Type B pancreatic cell (in vitro differentiated cells): ENCODE data around the gene SLC29A3. TPM values are rescaled to one million over a fixed set of nuclear protein-coding genes. Genes with fewer than 3 reads are reported as not detected.

Source experiments
- DNase-seq: peaks from one replicate; pipeline ENCODE4 v3.0.0; 2021; ENCODE audit warnings: mixed read lengths; ENCODE audit not compliant: unreplicated experiment; ENCODE audit errors: extremely low spot score
- H3K27ac Mint-ChIP-seq: 2 replicates; pipeline ENCODE4 v1.8.0; 2021; ENCODE audit warnings: mild to moderate bottlenecking, mixed read lengths
- H3K27me3 Mint-ChIP-seq: 2 replicates; pipeline ENCODE4 v1.8.0; 2021; ENCODE audit warnings: mixed read lengths
- H3K36me3 Mint-ChIP-seq: 2 replicates; pipeline ENCODE4 v1.8.0; 2021; ENCODE audit warnings: mixed read lengths
- H3K4me1 Mint-ChIP-seq: one replicate; pipeline ENCODE4 v1.8.0; 2021; ENCODE audit warnings: mixed read lengths; ENCODE audit not compliant: unreplicated experiment
- H3K4me3 Mint-ChIP-seq: 2 replicates; pipeline ENCODE4 v1.8.0; 2021; ENCODE audit warnings: mild to moderate bottlenecking, mixed read lengths
- H3K9me3 Mint-ChIP-seq: 2 replicates; pipeline ENCODE4 v1.8.0; 2021; ENCODE audit warnings: mixed read lengths
- total RNA-seq: library from RNA; stranded (reverse); gene quantifications from 2 replicates; pipeline ENCODE4 v1.2.1, GENCODE V29; 2021; ENCODE audit warnings: low replicate concordance
- TF ChIP-seq, protein P1 (sequence below): fragments of 200-600 bp; sonication (generic); conservative IDR thresholded peaks from 2 replicates; pipeline ENCODE4 v1.5.0; 2021; ENCODE audit warnings: antibody characterized with exemption, mild to moderate bottlenecking

The SLC29A3 gene
- total RNA-seq, 1 donor from 2014 or later: 8.8 TPM

DNA sequence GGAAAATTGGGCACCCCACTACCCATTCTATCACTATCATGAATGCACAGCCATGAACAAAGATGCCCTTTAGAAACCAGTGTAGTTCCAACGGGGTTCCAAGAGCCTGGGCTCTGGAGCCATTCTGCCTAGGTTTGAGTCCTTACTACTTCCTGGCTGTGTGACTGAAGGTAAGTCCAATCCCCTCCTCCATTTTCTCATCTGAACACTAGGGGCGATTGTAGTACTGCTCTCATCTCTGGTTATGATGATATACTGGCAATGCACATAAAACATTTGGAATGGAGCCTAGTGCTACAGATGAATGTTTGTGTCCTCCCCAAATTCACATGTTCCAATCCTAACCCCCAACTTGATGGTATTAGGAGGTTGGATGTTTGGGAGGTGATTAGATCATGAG lies 49.6 kb downstream of the SLC29A3 start:
- no peak for DNase-seq
- no peak overlapping the region for H3K27ac Mint-ChIP-seq
- no peak overlapping the region for H3K4me3 Mint-ChIP-seq
- TF ChIP-seq, protein P1, sequence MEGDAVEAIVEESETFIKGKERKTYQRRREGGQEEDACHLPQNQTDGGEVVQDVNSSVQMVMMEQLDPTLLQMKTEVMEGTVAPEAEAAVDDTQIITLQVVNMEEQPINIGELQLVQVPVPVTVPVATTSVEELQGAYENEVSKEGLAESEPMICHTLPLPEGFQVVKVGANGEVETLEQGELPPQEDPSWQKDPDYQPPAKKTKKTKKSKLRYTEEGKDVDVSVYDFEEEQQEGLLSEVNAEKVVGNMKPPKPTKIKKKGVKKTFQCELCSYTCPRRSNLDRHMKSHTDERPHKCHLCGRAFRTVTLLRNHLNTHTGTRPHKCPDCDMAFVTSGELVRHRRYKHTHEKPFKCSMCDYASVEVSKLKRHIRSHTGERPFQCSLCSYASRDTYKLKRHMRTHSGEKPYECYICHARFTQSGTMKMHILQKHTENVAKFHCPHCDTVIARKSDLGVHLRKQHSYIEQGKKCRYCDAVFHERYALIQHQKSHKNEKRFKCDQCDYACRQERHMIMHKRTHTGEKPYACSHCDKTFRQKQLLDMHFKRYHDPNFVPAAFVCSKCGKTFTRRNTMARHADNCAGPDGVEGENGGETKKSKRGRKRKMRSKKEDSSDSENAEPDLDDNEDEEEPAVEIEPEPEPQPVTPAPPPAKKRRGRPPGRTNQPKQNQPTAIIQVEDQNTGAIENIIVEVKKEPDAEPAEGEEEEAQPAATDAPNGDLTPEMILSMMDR: peak; percentile 34
- H3K36me3 Mint-ChIP-seq: no peaks in the 10 kb centered on the region
- H3K4me1 Mint-ChIP-seq: no peaks in the 10 kb centered on the region
- H3K9me3 Mint-ChIP-seq: no peaks in the 10 kb centered on the region
- H3K27me3 Mint-ChIP-seq: peaks cover 11% of the 10 kb centered on the region

DNA sequence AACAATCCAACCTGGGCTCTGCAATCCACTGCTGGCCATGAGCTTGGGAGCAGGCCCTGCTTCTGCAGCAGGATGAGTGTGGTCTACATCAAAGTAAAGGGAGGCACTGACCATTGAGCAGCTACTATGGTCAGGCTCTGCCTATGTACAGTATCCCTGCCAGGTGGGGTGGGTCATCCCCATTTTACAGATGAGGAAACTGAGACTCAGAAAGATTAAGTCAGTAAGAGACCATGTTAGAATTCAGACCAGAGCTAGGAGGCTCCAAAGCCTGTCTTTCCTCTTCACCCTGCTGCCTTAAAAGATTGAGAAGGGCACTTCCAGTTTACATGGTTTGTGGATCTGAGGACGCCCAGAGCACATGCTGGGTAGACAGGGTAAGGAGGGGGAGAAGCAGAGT lies 50.5 kb downstream of the SLC29A3 start:
- TF ChIP-seq, protein P1: no peak
- Mint-ChIP-seq H3K9me3 (no peaks in the 10 kb centered on the region), H3K4me3 (no peak overlapping the region), H3K4me1 (no peaks in the 10 kb centered on the region), H3K27ac (no peak overlapping the region), H3K36me3 (no peaks in the 10 kb centered on the region), H3K27me3 (peaks cover 11% of the 10 kb centered on the region)
- no peak for DNase-seq

DNA sequence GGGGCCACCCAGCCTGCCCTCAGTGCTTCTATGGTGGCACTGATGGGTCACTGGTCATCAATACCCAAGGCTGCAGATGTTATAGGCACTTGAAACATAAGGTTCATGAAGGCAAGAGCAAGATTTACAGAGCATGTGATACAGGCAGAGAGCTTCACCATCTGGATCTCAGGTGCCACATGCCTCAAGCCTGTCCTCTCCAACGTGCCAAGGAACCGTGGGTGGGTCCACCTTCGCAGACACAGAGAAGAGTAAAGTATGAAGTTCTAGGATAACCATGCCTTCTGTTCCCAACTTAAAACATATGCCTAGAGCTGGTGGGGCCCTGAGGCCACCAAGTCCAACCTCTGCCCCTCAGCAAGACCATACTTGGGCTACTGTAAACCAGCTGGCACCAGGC lies 51.0 kb downstream of the SLC29A3 start:
- Mint-ChIP-seq H3K9me3 (no peaks in the 10 kb centered on the region), H3K36me3 (no peaks in the 10 kb centered on the region), H3K27me3 (peaks cover 15% of the 10 kb centered on the region), H3K4me3 (no peak overlapping the region), H3K27ac (no peak overlapping the region), H3K4me1 (no peaks in the 10 kb centered on the region)
- DNase-seq: no peak
- TF ChIP-seq, protein P1: no peak

DNA sequence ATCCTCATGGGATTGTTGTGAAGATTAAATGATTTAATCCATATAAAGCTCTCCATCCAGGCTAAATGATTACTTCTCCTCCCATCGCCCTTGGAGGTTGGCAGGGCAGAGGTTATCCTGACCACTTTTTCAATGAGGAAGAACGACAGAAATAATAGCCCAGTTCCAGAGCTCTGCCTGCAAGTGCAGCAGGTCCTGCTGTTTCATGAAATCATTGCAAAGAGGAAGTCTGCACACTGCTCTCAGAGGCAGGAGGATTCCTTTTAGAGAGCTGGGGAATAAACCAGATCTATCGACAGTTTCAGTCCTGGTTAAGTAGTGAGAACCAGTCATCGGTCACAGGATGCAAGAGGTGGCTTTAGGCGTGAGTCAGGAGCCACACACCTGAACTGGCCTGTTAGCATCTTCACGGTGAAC lies 52.7 kb downstream of the SLC29A3 start:
- TF ChIP-seq, protein P1: no peak
- peaks cover 15% of the 10 kb centered on the region for H3K27me3 Mint-ChIP-seq
- no peak overlapping the region for H3K4me3 Mint-ChIP-seq
- DNase-seq: no peak
- no peaks in the 10 kb centered on the region for H3K36me3 Mint-ChIP-seq
- H3K4me1 Mint-ChIP-seq: peaks cover 4% of the 10 kb centered on the region
- no peak overlapping the region for H3K27ac Mint-ChIP-seq
- no peaks in the 10 kb centered on the region for H3K9me3 Mint-ChIP-seq

DNA sequence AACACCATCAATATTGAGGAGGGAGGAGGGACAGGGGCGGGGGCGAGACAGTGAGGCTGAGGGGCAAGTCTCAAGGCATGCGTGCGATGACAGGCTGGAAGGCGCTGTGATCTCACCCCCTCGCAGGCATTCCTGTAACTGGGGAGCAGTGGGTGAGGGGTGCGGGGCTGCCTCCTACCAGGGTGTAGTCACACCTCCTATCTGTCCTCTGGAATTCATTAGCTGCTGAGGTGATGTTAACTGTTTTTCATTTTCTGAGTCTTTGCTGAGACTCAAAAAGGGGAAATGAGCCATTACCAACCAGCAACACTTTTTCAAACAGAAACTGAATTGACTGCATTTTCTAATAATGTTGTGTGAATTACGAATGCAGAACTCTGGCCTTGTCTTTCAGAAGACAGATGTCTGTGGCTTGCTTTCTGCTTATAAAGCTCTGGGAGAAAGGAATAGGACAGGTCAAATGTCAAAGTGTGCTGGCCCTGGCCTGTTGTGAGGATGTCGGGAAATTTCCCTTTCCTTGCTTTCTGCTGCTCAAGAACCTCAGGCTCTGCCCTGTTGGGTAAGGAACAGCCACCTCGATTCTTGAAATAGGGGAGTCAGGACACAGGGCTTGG lies 53.9 kb downstream of the SLC29A3 start:
- no peak overlapping the region for H3K4me3 Mint-ChIP-seq
- TF ChIP-seq, protein P1: no peak
- H3K4me1 Mint-ChIP-seq: peaks cover 9% of the 10 kb centered on the region
- H3K27ac Mint-ChIP-seq: no peak overlapping the region
- peaks cover 15% of the 10 kb centered on the region for H3K27me3 Mint-ChIP-seq
- H3K36me3 Mint-ChIP-seq: no peaks in the 10 kb centered on the region
- peaks cover 5% of the 10 kb centered on the region for H3K9me3 Mint-ChIP-seq
- DNase-seq: no peak
